Activated T-helper 1 cell treated with Interleukin-2 at 50 U/mL for 16 hours (primary cell): ENCODE results near the gene HIF3A.
A peak's percentile ranks its signal among the peaks of the same experiment; 100 is the strongest.
"Not testable (repeated sequence)": the region's sequence is repeated elsewhere in the genome, so short reads cannot be mapped to it uniquely, and the experiment has no call there.

ENCODE experiments used
- DNase-seq: peaks from one replicate; pipeline ENCODE4 v3.0.0-alpha.2; 2020; ENCODE audit warnings: low read depth

Gene HIF3A

GRCh38 chr19:46296722-46297461 is at the start of gene HIF3A:
Gene HIF3A (plus strand): TSS chr19:46297042. CDS start chr19:46297077, 35 bp downstream.
- DNase-seq: no peak

GRCh38 chr19:46250076-46250735 is 46.6 kb upstream of the HIF3A start:
- no peak for DNase-seq

- DNase-seq: no peak
Observed at GRCh38 chr19:46251416-46251815, 45.4 kb upstream of the HIF3A start.

- no peak for DNase-seq
Observed at GRCh38 chr19:46254776-46255175, 42.1 kb upstream of the HIF3A start.

- DNase-seq: no peak
Observed at GRCh38 chr19:46256855-46257254, 40.0 kb upstream of the HIF3A start.

- DNase-seq: not testable (repeated sequence)
Observed at GRCh38 chr19:46261501-46261900, 35.3 kb upstream of the HIF3A start.

GRCh38 chr19:46262684-46263296 is 34.1 kb upstream of the HIF3A start:
- peak; percentile 17 for DNase-seq

- DNase-seq: not testable (repeated sequence)
Observed at GRCh38 chr19:46264801-46265200, 32.0 kb upstream of the HIF3A start.

- DNase-seq: peak; percentile 38
Observed at GRCh38 chr19:46265217-46265828, 31.5 kb upstream of the HIF3A start.

GRCh38 chr19:46269101-46269500 is 27.7 kb upstream of the HIF3A start:
- no peak for DNase-seq

GRCh38 chr19:46270521-46271256 is 26.2 kb upstream of the HIF3A start:
- DNase-seq: no peak

- DNase-seq: no peak
Observed at GRCh38 chr19:46271481-46272197, 25.2 kb upstream of the HIF3A start.

- DNase-seq: not testable (repeated sequence)
Observed at GRCh38 chr19:46273931-46274330, 22.9 kb upstream of the HIF3A start.

- DNase-seq: no peak
Observed at GRCh38 chr19:46279177-46279576, 17.7 kb upstream of the HIF3A start.

GRCh38 chr19:46283771-46284170 is 13.1 kb upstream of the HIF3A start:
- DNase-seq: no peak

- no peak for DNase-seq
Observed at GRCh38 chr19:46284635-46285034, 12.2 kb upstream of the HIF3A start.

- DNase-seq: no peak
Observed at GRCh38 chr19:46287585-46287984, 9.3 kb upstream of the HIF3A start.

GRCh38 chr19:46288896-46289588 is 7.8 kb upstream of the HIF3A start:
- no peak for DNase-seq

GRCh38 chr19:46289724-46290619 is 6.9 kb upstream of the HIF3A start:
- DNase-seq: no peak

GRCh38 chr19:46291829-46292228 is 5.0 kb upstream of the HIF3A start:
- DNase-seq: no peak
